WTC11 (cell line): ENCODE measurements around the gene TP63. TPM values are rescaled to one million over a fixed set of nuclear protein-coding genes. Genes with fewer than 3 reads are reported as not detected.

Source experiments
- ATAC-seq: fragments of 200-7000 bp; cut with Tn5 transposase; 2 replicates; pipeline ENCODE4 v1.10.0; 2021; ENCODE audit warnings: mild to moderate bottlenecking, moderate library complexity
- CTCF ChIA-PET: fragments of 300-600 bp; sonication (Branson Sonifier 250); formaldehyde crosslinking; loops from one replicate; lab custom pipeline; 2021; ENCODE audit warnings: antibody characterized with exemption; lab: Charles Lee
- POLR2A ChIA-PET: fragments of 350-600 bp; sonication (Branson Sonifier 250); formaldehyde crosslinking; loops from one replicate; lab custom pipeline; 2021; ENCODE audit warnings: antibody characterized with exemption; lab: Charles Lee
- DNase-seq: peaks from one replicate; pipeline ENCODE4 v3.0.0; 2021; ENCODE audit warnings: low spot score
- H3K27ac Mint-ChIP-seq: 2 replicates; pipeline ENCODE4 v1.8.0; 2021; ENCODE audit warnings: mixed read lengths
- H3K27me3 Mint-ChIP-seq: 2 replicates; pipeline ENCODE4 v1.8.0; 2021; ENCODE audit warnings: low read depth, mild to moderate bottlenecking, moderate library complexity, mixed read lengths
- H3K36me3 Mint-ChIP-seq: 2 replicates; pipeline ENCODE4 v1.8.0; 2021; ENCODE audit warnings: mixed read lengths
- H3K4me1 Mint-ChIP-seq: 2 replicates; pipeline ENCODE4 v1.8.0; 2022; ENCODE audit warnings: mixed read lengths
- H3K4me3 Mint-ChIP-seq: 2 replicates; pipeline ENCODE4 v1.8.0; 2021; ENCODE audit warnings: mild to moderate bottlenecking, moderate library complexity, mixed read lengths
- H3K9me3 Mint-ChIP-seq: 2 replicates; pipeline ENCODE4 v1.8.0; 2021; ENCODE audit warnings: mixed read lengths
- ATF1 ChIP-seq: sonication (generic); formaldehyde crosslinking; IDR thresholded peaks from 2 replicates; pipeline ENCODE4 v1.8.1; 2023; ENCODE audit warnings: mild to moderate bottlenecking, moderate library complexity, missing genetic modification reagents
- CREM ChIP-seq: sonication (generic); formaldehyde crosslinking; IDR thresholded peaks from 2 replicates; pipeline ENCODE4 v1.8.1; 2022; ENCODE audit warnings: mild to moderate bottlenecking, missing genetic modification reagents, moderate library complexity
- ESRRA ChIP-seq: sonication (generic); formaldehyde crosslinking; IDR thresholded peaks from 2 replicates; pipeline ENCODE4 v1.8.1; 2022; ENCODE audit warnings: mild to moderate bottlenecking, missing genetic modification reagents, borderline replicate concordance
- ETV6 ChIP-seq: sonication (generic); formaldehyde crosslinking; IDR thresholded peaks from 2 replicates; pipeline ENCODE4 v1.8.1; 2022; ENCODE audit warnings: mild to moderate bottlenecking, missing genetic modification reagents
- FOXP1 ChIP-seq: sonication (generic); formaldehyde crosslinking; IDR thresholded peaks from 2 replicates; pipeline ENCODE4 v1.8.0; 2022; ENCODE audit warnings: missing genetic modification reagents, mild to moderate bottlenecking, moderate library complexity, borderline replicate concordance
- GRHL2 ChIP-seq: fragments of 250-450 bp; sonication (Bioruptor Pico); IDR thresholded peaks from 2 replicates; pipeline ENCODE4 v1.8.0; 2022; ENCODE audit warnings: mild to moderate bottlenecking, moderate library complexity; ENCODE audit not compliant: insufficient replicate concordance, severe bottlenecking
- GTF2I ChIP-seq: fragments of 250-450 bp; sonication (Bioruptor Pico); conservative IDR thresholded peaks from 2 replicates; pipeline ENCODE4 v1.4.0; 2021; ENCODE audit warnings: mild to moderate bottlenecking
- JAZF1 ChIP-seq: fragments of 250-450 bp; sonication (Bioruptor Pico); IDR thresholded peaks from 2 replicates; pipeline ENCODE4 v1.9.0; 2021; ENCODE audit warnings: moderate library complexity, mild to moderate bottlenecking, inconsistent platforms
- NR3C1 ChIP-seq: sonication (generic); formaldehyde crosslinking; conservative IDR thresholded peaks from 2 replicates; pipeline ENCODE4 v1.8.1; 2023; ENCODE audit warnings: low read depth, mild to moderate bottlenecking, missing genetic modification reagents
- RELA ChIP-seq: sonication (generic); formaldehyde crosslinking; IDR thresholded peaks from 2 replicates; pipeline ENCODE4 v1.8.1; 2022; ENCODE audit warnings: missing genetic modification reagents, mild to moderate bottlenecking, borderline replicate concordance
- SMAD4 ChIP-seq: sonication (generic); formaldehyde crosslinking; IDR thresholded peaks from 2 replicates; pipeline ENCODE4 v1.8.0; 2022; ENCODE audit warnings: mild to moderate bottlenecking, missing genetic modification reagents
- SP1 ChIP-seq: sonication (generic); formaldehyde crosslinking; conservative IDR thresholded peaks from 2 replicates; pipeline ENCODE4 v1.8.1; 2022; ENCODE audit warnings: missing genetic modification reagents
- TEAD1 ChIP-seq: sonication (generic); formaldehyde crosslinking; IDR thresholded peaks from 2 replicates; pipeline ENCODE4 v1.8.0; 2022; ENCODE audit warnings: mild to moderate bottlenecking, missing genetic modification reagents
- ZNF263 ChIP-seq: sonication (generic); formaldehyde crosslinking; IDR thresholded peaks from 2 replicates; pipeline ENCODE4 v1.8.1; 2022; ENCODE audit warnings: low read depth, mild to moderate bottlenecking, moderate library complexity, missing genetic modification reagents
- ZNF317 ChIP-seq: sonication (generic); formaldehyde crosslinking; IDR thresholded peaks from 2 replicates; pipeline ENCODE4 v1.8.1; 2023; ENCODE audit warnings: low read depth, mild to moderate bottlenecking, moderate library complexity, missing genetic modification reagents, borderline replicate concordance
- ZNF416 ChIP-seq: fragments of 250-450 bp; sonication (Bioruptor Pico); IDR thresholded peaks from 2 replicates; pipeline ENCODE4 v1.9.0; 2021; ENCODE audit warnings: mild to moderate bottlenecking, inconsistent platforms
- ZNF423 ChIP-seq: fragments of 250-450 bp; sonication (Bioruptor Pico); IDR thresholded peaks from 2 replicates; pipeline ENCODE4 v2.1.2; 2022; ENCODE audit warnings: mild to moderate bottlenecking, moderate library complexity
- total RNA-seq: library from RNA; stranded (reverse); gene quantifications from 3 replicates; pipeline ENCODE4 v1.2.3, GENCODE V29; 2021
- TF ChIP-seq, protein P1 (sequence below): sonication (generic); formaldehyde crosslinking; IDR thresholded peaks from 2 replicates; pipeline ENCODE4 v1.8.1; 2022; ENCODE audit warnings: mild to moderate bottlenecking, missing genetic modification reagents, moderate library complexity, borderline replicate concordance
- TF ChIP-seq, protein P2 (sequence below): fragments of 250-450 bp; sonication (Bioruptor Pico); IDR thresholded peaks from 2 replicates; pipeline ENCODE4 v1.9.0; 2021; ENCODE audit warnings: mild to moderate bottlenecking
- TF ChIP-seq, protein P3 (sequence below): sonication (generic); formaldehyde crosslinking; IDR thresholded peaks from 2 replicates; pipeline ENCODE4 v1.8.1; 2023; ENCODE audit warnings: mild to moderate bottlenecking, missing genetic modification reagents, moderate library complexity
- TF ChIP-seq, protein P4 (sequence below): sonication (generic); formaldehyde crosslinking; IDR thresholded peaks from 2 replicates; pipeline ENCODE4 v1.8.1; 2023; ENCODE audit warnings: mild to moderate bottlenecking, missing genetic modification reagents
- TF ChIP-seq, protein P5 (sequence below): sonication (generic); formaldehyde crosslinking; IDR thresholded peaks from 2 replicates; pipeline ENCODE4 v1.8.1; 2022; ENCODE audit warnings: low read depth, missing genetic modification reagents, borderline replicate concordance

The TP63 gene
- total RNA-seq, 1 experiment from 2014 or later: 0.09 TPM

DNA sequence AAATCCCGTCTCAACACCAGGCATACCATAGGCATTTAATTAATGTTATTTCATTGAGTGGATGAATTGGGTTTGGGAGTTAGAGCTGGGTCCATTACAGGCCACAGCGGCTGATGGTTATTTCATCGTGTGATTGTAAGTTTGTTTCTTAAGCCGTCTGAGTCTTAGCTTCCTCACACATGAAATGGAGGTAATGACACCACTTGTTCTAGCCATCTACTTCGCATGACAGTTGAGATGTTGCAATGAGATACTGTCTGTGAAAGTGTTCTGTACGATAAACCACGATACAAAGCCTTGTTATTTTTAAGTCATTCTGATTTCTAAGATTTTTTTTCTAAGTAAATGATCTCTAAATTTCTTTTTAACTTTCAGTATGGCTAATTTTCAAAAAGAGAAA is 8.6 kb upstream of the TP63 start (continued):
- TF ChIP-seq GRHL2 (CRISPR knock-in tag) (no peak), ZNF263 (CRISPR knock-in tag) (no peak), SP1 (CRISPR knock-in tag) (no peak), SMAD4 (CRISPR knock-in tag) (no peak)
- TF ChIP-seq, protein P1, sequence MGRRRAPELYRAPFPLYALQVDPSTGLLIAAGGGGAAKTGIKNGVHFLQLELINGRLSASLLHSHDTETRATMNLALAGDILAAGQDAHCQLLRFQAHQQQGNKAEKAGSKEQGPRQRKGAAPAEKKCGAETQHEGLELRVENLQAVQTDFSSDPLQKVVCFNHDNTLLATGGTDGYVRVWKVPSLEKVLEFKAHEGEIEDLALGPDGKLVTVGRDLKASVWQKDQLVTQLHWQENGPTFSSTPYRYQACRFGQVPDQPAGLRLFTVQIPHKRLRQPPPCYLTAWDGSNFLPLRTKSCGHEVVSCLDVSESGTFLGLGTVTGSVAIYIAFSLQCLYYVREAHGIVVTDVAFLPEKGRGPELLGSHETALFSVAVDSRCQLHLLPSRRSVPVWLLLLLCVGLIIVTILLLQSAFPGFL: no peak
- TF ChIP-seq, protein P2, sequence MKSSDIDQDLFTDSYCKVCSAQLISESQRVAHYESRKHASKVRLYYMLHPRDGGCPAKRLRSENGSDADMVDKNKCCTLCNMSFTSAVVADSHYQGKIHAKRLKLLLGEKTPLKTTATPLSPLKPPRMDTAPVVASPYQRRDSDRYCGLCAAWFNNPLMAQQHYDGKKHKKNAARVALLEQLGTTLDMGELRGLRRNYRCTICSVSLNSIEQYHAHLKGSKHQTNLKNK: no peak
- TF ChIP-seq, all 79 proteins: peak for 0

DNA sequence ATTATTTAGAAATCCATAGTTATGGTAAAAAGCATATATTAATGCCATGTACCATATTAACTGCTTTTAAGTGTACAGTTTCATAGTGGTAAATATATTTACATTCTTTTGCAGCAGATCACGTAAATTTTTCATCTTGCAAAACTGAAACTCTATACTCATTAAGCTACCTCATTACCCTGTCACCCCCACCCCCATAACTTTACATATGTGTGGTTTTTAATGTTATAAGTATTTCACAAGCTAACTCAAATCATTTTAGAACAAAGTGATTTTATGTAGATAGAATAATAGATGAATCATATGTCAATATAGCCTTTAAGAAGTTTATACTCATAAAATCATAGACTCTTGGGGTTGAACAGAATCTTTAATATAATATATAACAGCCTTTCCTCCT is 7.1 kb upstream of the TP63 start:
- ChIA-PET CTCF (no interaction called here), POLR2A (no interaction called here)
- Mint-ChIP-seq H3K4me3 (no peak overlapping the region), H3K36me3 (no peaks in the 10 kb centered on the region), H3K27me3 (no peaks in the 10 kb centered on the region), H3K27ac (no peak overlapping the region), H3K9me3 (peaks cover 3% of the 10 kb centered on the region), H3K4me1 (no peaks in the 10 kb centered on the region)
- no peak for DNase-seq
- no peak for ATAC-seq
- TF ChIP-seq ZNF423 (CRISPR knock-in tag) (no peak), ESRRA (CRISPR knock-in tag) (no peak), ETV6 (no peak), TEAD1 (CRISPR knock-in tag) (no peak), JAZF1 (no peak), FOXP1 (CRISPR knock-in tag) (no peak), ZNF317 (no peak), ZNF263 (CRISPR knock-in tag) (no peak), GRHL2 (CRISPR knock-in tag) (no peak), CREM (CRISPR knock-in tag) (no peak), SP1 (CRISPR knock-in tag) (no peak), ATF1 (CRISPR knock-in tag) (no peak), GTF2I (no peak), ZNF416 (CRISPR knock-in tag) (no peak), RELA (CRISPR knock-in tag) (no peak), NR3C1 (no peak)
- TF ChIP-seq, protein P3, sequence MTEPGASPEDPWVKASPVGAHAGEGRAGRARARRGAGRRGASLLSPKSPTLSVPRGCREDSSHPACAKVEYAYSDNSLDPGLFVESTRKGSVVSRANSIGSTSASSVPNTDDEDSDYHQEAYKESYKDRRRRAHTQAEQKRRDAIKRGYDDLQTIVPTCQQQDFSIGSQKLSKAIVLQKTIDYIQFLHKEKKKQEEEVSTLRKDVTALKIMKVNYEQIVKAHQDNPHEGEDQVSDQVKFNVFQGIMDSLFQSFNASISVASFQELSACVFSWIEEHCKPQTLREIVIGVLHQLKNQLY (CRISPR knock-in tag): no peak
- TF ChIP-seq, protein P4, sequence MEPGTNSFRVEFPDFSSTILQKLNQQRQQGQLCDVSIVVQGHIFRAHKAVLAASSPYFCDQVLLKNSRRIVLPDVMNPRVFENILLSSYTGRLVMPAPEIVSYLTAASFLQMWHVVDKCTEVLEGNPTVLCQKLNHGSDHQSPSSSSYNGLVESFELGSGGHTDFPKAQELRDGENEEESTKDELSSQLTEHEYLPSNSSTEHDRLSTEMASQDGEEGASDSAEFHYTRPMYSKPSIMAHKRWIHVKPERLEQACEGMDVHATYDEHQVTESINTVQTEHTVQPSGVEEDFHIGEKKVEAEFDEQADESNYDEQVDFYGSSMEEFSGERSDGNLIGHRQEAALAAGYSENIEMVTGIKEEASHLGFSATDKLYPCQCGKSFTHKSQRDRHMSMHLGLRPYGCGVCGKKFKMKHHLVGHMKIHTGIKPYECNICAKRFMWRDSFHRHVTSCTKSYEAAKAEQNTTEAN (CRISPR knock-in tag): no peak
- TF ChIP-seq, protein P5, sequence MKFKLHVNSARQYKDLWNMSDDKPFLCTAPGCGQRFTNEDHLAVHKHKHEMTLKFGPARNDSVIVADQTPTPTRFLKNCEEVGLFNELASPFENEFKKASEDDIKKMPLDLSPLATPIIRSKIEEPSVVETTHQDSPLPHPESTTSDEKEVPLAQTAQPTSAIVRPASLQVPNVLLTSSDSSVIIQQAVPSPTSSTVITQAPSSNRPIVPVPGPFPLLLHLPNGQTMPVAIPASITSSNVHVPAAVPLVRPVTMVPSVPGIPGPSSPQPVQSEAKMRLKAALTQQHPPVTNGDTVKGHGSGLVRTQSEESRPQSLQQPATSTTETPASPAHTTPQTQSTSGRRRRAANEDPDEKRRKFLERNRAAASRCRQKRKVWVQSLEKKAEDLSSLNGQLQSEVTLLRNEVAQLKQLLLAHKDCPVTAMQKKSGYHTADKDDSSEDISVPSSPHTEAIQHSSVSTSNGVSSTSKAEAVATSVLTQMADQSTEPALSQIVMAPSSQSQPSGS (CRISPR knock-in tag): no peak
